Measurements from ENCODE around the gene KNSTRN.

- no peak for TF ChIP-seq EZH2 (IDR thresholded peaks at IDR 0.05; ENCODE audit: low read length)
- TF ChIP-seq, protein P1, sequence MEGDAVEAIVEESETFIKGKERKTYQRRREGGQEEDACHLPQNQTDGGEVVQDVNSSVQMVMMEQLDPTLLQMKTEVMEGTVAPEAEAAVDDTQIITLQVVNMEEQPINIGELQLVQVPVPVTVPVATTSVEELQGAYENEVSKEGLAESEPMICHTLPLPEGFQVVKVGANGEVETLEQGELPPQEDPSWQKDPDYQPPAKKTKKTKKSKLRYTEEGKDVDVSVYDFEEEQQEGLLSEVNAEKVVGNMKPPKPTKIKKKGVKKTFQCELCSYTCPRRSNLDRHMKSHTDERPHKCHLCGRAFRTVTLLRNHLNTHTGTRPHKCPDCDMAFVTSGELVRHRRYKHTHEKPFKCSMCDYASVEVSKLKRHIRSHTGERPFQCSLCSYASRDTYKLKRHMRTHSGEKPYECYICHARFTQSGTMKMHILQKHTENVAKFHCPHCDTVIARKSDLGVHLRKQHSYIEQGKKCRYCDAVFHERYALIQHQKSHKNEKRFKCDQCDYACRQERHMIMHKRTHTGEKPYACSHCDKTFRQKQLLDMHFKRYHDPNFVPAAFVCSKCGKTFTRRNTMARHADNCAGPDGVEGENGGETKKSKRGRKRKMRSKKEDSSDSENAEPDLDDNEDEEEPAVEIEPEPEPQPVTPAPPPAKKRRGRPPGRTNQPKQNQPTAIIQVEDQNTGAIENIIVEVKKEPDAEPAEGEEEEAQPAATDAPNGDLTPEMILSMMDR (optimal IDR thresholded peaks at IDR 0.05 in 1 of 3, IDR thresholded peaks at IDR 0.05 in 1 of 3, conservative IDR thresholded peaks at IDR 0.05 in 1 of 3; ENCODE audit: extremely low read depth in 1 of 3, insufficient read depth in 2 of 3, low read length in 3 of 3) = no peak
Observed at GRCh38 chr15:40340038-40340739, 42.3 kb upstream of the KNSTRN start.

Measured in keratinocyte (primary cell).